NOMO-1 treated with DMSO at 0.1 percent for 48 hours (cell line): Measurements from ENCODE around the gene SUPT6H.

Experiments
- DNase-seq: peaks from one replicate; lab custom pipeline; 2025; ENCODE audit not compliant: unreplicated experiment; lab: John Stamatoyannopoulos, UW

SUPT6H gene

GRCh38 chr17:28700278-28700677, 38.3 kb downstream of the SUPT6H start:
- no peak for DNase-seq

- DNase-seq, result no peak
Measured at GRCh38 chr17:28700830-28701492, 39.0 kb downstream of the SUPT6H start.

DNA sequence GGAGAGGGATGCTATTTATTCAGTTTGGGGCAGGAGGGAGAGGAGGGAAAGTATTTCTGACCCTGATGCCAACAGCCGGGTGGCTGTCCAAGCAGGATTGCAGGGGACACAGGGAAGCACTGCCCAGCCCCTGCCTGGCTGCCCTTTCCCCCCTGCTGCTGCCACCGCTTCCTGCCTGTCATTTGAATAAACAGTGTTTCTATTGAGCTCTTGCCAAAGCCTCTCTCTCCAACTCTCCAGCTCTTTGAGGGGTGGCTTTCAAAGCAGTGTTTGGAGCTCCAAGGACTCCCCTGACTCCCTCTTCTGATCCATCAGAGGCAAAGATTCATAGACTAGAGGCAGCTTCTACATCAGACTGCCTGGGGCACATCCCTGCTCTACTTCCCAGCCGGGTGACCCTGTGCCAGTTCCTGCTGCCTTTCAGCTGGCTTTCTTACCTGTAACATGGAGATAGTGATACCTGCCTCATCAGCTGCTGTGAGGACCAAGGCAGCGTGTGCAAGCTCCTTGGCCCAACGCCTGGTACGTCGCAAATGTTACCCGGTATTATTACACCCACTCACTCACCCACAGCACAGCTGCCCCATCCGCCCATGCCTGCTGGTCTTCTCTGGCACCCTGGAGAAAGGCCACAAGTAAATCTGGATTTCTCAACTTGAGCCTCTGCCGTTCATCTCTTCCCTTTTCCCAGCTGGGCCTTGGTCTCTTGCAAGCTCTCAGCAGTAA, 40.2 kb downstream of the SUPT6H start:
- DNase-seq, result no peak

GRCh38 chr17:28702752-28703150, 40.7 kb downstream of the SUPT6H start:
- no peak for DNase-seq

DNA sequence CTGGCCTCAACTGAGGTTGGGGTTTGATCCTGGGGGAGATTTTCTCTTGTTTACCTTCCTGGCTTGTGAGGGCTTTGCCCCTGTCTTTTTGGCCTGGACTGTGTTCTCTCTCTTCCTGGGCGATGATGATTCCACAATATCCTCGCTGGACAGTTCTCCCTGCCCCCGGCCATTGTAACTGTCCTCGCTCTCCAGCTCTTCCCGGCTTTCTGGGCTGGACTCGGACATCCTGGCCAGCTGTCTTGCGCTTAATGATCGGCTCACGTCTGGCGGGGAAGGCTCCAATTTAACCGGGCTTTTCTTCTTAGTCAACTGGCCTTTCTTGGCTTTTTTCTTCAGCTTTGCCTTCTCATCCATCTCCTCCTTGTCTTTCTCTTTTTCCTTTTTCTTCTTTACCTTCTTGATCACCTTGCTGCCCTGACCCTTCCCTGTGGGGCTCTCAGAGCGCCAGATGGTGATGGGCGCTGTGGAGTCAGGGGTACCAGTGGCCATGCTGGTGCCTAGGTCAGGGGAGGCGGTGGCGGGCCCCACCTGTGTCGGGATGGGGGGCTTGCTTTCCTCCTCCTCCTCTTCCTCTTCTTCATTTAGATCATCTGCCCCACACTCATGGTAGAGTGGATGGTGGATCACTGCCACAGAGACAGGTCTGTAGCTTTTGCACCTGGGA, 41.7 kb downstream of the SUPT6H start:
- no peak for DNase-seq

- DNase-seq, result no peak
Measured at GRCh38 chr17:28704219-28704858, 42.3 kb downstream of the SUPT6H start.

DNA sequence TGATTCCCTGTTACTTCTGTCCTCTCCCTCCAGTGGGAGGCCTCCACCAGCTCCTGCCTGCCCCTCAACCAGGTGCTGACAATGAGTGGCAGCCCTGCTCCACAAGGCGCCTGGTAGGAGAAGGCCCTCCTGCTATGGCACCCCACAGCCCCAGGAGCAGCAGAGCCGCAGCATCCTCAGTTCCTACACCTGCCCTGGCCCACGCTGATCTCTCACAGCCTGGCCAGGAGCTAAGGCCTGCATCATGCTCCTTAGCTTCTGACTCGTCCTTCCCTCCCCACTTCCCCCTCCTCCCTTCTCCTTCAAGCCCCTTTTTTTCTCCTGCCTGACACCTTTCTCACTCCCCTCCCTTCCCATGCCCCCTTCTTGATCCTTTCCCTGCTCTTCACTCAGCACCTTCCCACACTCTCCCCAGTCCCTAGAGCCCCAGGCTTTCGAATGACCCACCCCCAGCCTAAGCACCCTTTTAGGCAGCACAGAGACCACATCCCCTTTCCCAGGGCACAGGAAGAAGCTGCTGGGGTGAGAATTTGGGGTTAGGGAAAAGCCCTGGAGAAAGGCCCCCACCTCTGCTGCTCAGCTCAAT, 43.2 kb downstream of the SUPT6H start:
- no peak for DNase-seq

GRCh38 chr17:28705728-28706334, 43.8 kb downstream of the SUPT6H start:
- DNase-seq, result no peak

DNA sequence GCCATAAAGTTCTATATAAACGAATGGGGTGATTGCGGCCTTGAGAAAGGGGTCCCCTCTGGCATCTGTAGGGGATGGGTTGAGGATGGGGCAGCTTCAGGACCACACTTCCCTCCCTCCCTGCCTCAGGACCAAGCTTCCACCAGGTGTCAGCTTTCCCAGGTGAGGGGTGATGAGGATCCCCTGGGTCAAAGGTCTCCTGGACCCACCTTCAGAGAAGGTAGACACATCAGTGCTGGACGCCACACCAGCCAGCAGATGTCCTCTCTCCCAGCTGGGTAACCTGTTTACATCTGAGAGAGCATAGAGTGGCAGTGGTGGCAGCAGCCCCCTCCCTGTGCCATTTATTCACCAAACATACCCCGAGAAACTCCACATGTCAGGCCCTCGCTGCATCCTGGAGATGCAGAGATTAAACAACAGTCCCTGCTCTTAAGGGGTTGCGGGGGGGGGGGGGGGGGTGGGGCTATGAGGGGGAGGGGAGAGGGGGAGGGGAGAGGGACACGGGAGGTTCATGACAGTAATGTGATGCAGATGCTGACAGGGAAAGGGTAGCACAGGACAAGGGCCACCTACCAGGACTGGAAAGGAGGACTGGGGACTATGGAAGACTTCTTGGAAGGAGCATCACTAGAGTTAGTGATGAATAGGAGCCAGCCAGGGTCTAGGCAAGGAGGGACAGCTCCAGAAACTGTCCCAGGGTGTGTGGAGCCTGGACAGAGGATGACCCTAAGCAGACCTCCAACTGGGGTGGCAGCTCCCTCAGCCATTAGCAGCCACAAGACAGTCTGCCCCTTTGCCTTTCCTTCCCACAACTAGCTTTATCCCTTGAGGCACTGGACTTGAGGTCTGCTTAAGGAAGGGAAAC, 44.7 kb downstream of the SUPT6H start:
- no peak for DNase-seq

- no peak for DNase-seq
Measured at GRCh38 chr17:28707339-28707720, 45.3 kb downstream of the SUPT6H start.

- peak; percentile 85 for DNase-seq
Measured at GRCh38 chr17:28710861-28711722, 49.1 kb downstream of the SUPT6H start.

- DNase-seq, result peak; percentile 33
Measured at GRCh38 chr17:28711723-28712031, 49.7 kb downstream of the SUPT6H start, which contains the start of gene PROCA1. TSS of gene PROCA1 (minus strand) at chr17:28711888. CDS start at chr17:28711660, 228 bp downstream.

- DNase-seq, result peak; percentile 71
Measured at GRCh38 chr17:28712032-28712704, 50.2 kb downstream of the SUPT6H start.

DNA sequence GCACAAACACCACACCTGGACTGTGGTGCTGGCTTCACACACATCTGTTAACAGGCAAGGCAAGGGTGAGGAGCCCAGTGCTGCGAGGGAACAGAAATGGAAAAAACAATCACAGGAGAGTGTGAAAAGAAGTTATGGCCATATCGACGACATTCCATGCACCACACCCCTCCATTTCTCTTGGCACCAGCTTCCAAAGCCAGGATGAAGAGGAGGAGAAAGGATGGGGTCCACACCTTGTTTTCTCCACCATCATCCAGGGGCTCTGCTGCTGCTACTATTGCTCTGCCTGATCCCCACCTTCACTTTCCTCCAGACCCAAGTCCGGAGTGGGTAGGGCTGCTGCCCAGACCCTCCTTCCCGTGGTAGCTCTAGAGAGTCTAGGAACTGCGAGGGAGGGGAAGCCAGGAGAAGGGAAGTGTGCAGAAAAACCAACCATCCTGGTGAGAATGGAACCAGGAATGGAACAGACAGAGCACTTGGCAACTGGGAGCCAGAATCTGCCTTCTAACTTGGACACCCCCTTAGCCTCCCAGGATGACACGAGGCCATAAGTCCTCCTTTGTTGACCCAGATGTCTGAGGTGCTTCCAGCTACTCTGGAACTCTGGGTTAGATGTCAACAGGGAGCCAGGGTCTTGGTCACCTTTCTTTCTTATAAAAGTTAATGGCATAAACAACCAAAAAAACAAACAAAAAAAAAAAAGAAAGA, 50.9 kb downstream of the SUPT6H start:
- no peak for DNase-seq

DNA sequence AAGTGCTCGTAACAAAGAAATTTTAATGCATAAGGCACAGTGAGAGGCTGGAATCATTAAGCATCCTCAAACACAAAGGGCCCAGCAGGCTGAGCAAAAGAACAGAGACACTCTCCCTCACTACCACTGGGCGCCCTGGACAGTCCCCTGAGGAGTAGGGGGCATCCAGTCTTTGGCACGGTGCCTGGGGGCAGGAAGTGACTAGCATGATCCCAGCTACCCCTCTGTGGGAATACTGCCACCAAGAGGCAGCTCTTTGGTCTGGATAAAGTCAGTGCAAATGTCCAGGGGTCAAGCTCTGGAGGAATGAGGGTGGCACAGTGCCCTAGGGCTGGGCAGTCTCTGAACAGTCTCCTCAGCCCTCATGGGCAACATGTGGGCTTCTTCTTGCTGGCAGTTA, 52.3 kb downstream of the SUPT6H start:
- no peak for DNase-seq

DNA sequence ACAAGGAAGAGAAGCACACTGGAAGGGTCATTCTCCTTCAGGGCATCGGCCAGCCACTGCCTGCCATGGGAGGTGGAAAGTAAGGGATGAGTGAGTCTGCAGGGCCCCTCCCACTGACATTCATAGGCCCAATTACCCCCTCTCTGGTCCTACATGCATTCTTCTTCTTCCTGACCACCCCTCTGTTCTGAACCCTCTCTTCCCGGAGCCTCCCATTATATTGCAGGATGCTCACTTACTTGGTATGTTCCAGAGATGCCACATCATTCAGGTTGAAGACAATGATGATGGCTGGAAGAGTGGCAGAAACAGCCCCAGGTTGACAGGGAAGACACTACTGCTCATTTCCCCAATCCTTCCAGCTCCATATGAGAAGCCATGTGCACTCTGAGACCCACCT, 53.2 kb downstream of the SUPT6H start:
- no peak for DNase-seq

GRCh38 chr17:28716740-28717577, 55.0 kb downstream of the SUPT6H start:
- no peak for DNase-seq
